Erythroblast (primary cell): ENCODE data around the gene NAV3.

Experiments used
- DNase-seq, 2 experiments: peaks; one replicate each; lab custom pipeline; 2025; lab: John Stamatoyannopoulos, UW
- GATA1 ChIP-seq: IDR thresholded peaks from 2 replicates; pipeline ENCODE4 v1.6.1; 2011; ENCODE audit warnings: low read depth, mild to moderate bottlenecking, control low read depth, low read length, moderate library complexity
- POLR2A ChIP-seq: IDR thresholded peaks from 2 replicates; pipeline ENCODE4 v1.6.1; 2011; ENCODE audit warnings: mild to moderate bottlenecking, low read length

Gene NAV3

GRCh38 chr12:77963576-77964178, 133.0 kb downstream of the NAV3 start:
- TF ChIP-seq GATA1 (no peak), POLR2A (no peak)
- no peak for DNase-seq

- TF ChIP-seq GATA1 (no peak), POLR2A (no peak)
- DNase-seq, result no peak
Observed at GRCh38 chr12:77965790-77966189, 135.1 kb downstream of the NAV3 start.

DNA sequence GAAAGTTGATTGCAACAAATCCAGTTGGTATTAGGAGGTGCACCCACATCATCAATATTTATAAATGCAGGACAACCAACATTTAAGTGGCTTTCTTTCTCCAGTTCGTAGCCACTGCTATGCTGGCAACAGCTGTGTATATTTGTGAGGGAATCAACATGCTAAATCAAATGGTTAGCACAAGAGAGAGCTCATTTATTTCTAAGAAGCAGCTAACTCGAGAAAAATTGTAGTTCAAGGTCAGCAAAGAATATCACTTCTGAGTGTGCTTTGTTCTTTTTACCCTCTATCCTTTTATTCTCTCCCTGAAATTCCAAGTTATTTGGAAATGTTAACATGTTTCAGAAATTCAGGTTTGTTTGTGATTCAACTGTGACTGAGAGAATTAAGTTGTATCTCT, 137.3 kb downstream of the NAV3 start:
- TF ChIP-seq POLR2A (no peak), GATA1 (no peak)
- no peak for DNase-seq

- DNase-seq, result no peak
- TF ChIP-seq POLR2A, result no peak
Observed at GRCh38 chr12:77968571-77968970, 137.9 kb downstream of the NAV3 start.

- TF ChIP-seq GATA1 (no peak), POLR2A (no peak)
- no peak for DNase-seq
Observed at GRCh38 chr12:77973579-77973978, 142.9 kb downstream of the NAV3 start.

DNA sequence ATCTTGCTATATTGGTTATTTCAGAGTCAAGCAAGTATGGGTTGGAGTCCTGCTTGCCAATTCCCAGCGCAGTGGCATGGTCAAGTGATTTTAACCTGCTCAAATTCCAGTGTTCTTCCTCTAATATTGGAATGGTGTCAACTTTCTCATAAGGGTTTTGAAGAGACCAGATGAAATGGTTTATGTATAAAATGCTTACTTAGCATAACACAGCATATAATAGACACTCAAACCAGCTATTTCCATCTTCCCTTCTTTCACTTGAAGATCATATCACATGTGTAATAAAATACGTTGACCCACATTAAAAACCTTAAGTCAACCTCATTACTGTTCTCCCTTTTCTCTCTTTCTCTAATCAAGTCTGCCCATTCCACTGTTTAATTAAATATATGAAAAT, 144.0 kb downstream of the NAV3 start:
- TF ChIP-seq POLR2A, result no peak
- no peak for TF ChIP-seq GATA1
- DNase-seq, result no peak

GRCh38 chr12:77979597-77980250, 149.0 kb downstream of the NAV3 start:
- TF ChIP-seq GATA1 (no peak), POLR2A (no peak)
- no peak for DNase-seq

- no peak for DNase-seq
- TF ChIP-seq GATA1 (no peak), POLR2A (no peak)
Observed at GRCh38 chr12:77980782-77981181, 150.1 kb downstream of the NAV3 start.

- no peak for DNase-seq
- no peak for TF ChIP-seq GATA1
- no peak for TF ChIP-seq POLR2A
Observed at GRCh38 chr12:77983859-77984258, 153.2 kb downstream of the NAV3 start.

DNA sequence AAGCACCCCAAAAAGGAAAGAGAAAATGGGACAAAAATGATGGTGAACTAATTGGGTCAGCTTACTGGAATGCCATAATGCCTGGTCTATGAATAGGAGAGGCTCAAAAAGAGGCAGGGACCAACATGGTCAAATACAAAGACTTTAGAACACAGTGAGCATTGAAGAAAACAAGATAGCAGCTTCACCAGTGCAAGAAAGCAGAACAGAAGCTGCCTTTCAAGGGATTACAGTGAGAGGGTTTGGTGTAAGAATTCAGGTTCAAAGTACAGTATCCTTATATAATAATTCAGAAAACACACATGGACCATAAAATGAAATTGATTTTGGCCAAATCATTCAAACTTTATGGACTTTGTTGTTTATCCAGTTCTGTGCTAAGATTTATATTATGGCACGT, 162.1 kb downstream of the NAV3 start:
- DNase-seq, result no peak

GRCh38 chr12:77993658-77994057, 163.0 kb downstream of the NAV3 start:
- no peak for TF ChIP-seq POLR2A
- TF ChIP-seq GATA1, result no peak
- no peak for DNase-seq

More for the DNA sequence above, 162.1 kb downstream of the NAV3 start:
- no peak for TF ChIP-seq POLR2A
- no peak for TF ChIP-seq GATA1

DNA sequence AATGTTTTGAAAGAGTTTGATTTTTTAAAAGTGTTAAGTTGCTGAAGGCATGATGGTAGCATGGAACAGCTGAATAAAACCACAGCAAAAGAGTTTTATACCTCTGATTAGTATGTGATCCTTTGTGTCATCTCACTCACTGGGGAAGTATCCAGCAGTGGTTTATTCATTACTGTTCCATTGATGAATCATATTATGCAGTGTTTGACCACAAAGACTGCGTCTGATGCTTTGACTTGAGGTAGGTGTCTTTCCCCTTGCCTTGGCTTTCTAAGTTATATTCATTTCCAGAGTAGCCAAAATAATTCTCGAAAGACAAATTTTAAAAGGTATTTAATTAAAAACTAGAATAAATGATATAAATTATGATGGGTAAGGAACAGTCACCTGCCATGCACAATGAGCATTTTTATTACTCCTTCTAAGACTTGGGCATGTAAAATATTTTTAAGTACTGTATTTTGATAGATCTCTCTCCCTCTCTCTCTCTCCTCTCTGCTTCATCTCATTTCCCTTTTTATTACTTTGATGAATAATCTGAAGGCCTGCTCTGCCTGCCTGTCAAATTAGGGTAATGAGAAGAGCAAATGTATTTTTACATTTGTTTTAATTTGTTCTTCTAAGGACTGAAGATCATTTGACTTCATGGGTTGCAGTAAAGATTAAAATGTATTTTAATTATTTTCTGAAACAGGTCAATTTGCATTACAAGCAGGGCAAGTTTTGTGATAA, 164.9 kb downstream of the NAV3 start:
- no peak for DNase-seq
- TF ChIP-seq POLR2A (no peak), GATA1 (no peak)

- no peak for DNase-seq
Observed at GRCh38 chr12:77996670-77997069, 166.0 kb downstream of the NAV3 start.

DNA sequence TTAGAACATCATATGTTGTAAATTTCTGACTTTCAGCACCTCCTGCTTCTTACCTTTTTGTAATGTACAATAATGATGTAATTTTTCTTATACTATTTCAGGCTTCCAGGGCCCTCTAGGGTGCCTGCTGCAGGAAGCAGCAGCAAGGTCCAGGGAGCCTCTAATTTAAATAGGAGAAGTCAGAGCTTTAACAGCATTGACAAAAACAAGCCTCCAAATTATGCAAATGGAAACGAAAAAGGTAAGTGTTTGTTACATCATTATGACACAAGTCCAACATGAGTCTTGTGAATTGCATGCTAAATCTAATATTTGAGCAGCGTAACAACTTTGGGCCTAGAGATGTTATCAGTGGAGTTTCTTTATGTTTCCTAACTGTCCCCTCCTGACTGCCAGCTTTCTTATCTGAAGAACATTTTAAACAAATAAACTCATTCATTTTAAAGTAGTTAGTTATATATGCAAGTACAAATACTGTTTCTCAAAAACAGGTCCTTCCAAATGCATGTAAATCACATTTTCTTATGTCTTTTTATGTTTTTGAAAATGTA, 167.6 kb downstream of the NAV3 start:
- DNase-seq, result no peak
- TF ChIP-seq POLR2A, result no peak
- TF ChIP-seq GATA1, result no peak

More at GRCh38 chr12:77996670-77997069, 166.0 kb downstream of the NAV3 start:
- TF ChIP-seq GATA1 (no peak), POLR2A (no peak)
